ENCODE measurements around the gene CPED1. TPM values are rescaled to one million over a fixed set of nuclear protein-coding genes. Genes with fewer than 3 reads are reported as not detected.
"Not testable (repeated sequence)": the region's sequence is repeated elsewhere in the genome, so short reads cannot be mapped to it uniquely, and the experiment has no call there.

Gene CPED1
- total RNA-seq, 1 experiment from 2014 or later, result 0.44 TPM

- DNase-seq (ENCODE audit: low spot score), result no peak
- Mint-ChIP-seq H3K27me3 (ENCODE audit: low read depth) (no peaks in the 10 kb centered on the region), H3K27ac (no peak overlapping the region), H3K9me3 (no peaks in the 10 kb centered on the region; the same call in 1 of the 2 replicates), H3K4me1 (peaks cover 8% of the 10 kb centered on the region), H3K36me3 (no peaks in the 10 kb centered on the region), H3K4me3 (no peak overlapping the region)
- POLR2A ChIA-PET, result no interaction called here
- CTCF ChIA-PET, result interaction anchor here (2.8 kb wide), 1 partner anchor 23 kb away, joined by 7 read pairs; no protein-coding TSS in a partner anchor
- no peak for ATAC-seq
- TF ChIP-seq CTCF (IDR thresholded peaks at IDR 0.05), result no peak
- TF ChIP-seq CREB1 (CRISPR knock-in tag; IDR thresholded peaks at IDR 0.05), result no peak
- TF ChIP-seq ZNF219 (CRISPR knock-in tag; IDR thresholded peaks at IDR 0.05; ENCODE audit: borderline replicate concordance), result no peak
- TF ChIP-seq, protein P1, sequence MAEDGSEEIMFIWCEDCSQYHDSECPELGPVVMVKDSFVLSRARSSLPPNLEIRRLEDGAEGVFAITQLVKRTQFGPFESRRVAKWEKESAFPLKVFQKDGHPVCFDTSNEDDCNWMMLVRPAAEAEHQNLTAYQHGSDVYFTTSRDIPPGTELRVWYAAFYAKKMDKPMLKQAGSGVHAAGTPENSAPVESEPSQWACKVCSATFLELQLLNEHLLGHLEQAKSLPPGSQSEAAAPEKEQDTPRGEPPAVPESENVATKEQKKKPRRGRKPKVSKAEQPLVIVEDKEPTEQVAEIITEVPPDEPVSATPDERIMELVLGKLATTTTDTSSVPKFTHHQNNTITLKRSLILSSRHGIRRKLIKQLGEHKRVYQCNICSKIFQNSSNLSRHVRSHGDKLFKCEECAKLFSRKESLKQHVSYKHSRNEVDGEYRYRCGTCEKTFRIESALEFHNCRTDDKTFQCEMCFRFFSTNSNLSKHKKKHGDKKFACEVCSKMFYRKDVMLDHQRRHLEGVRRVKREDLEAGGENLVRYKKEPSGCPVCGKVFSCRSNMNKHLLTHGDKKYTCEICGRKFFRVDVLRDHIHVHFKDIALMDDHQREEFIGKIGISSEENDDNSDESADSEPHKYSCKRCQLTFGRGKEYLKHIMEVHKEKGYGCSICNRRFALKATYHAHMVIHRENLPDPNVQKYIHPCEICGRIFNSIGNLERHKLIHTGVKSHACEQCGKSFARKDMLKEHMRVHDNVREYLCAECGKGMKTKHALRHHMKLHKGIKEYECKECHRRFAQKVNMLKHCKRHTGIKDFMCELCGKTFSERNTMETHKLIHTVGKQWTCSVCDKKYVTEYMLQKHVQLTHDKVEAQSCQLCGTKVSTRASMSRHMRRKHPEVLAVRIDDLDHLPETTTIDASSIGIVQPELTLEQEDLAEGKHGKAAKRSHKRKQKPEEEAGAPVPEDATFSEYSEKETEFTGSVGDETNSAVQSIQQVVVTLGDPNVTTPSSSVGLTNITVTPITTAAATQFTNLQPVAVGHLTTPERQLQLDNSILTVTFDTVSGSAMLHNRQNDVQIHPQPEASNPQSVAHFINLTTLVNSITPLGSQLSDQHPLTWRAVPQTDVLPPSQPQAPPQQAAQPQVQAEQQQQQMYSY (CRISPR knock-in tag; IDR thresholded peaks at IDR 0.05), result no peak
- no peak for TF ChIP-seq FOXJ3 (CRISPR knock-in tag; IDR thresholded peaks at IDR 0.05; ENCODE audit: borderline replicate concordance)
- TF ChIP-seq MAX (CRISPR knock-in tag; IDR thresholded peaks at IDR 0.05), result no peak
- TF ChIP-seq, protein P2, sequence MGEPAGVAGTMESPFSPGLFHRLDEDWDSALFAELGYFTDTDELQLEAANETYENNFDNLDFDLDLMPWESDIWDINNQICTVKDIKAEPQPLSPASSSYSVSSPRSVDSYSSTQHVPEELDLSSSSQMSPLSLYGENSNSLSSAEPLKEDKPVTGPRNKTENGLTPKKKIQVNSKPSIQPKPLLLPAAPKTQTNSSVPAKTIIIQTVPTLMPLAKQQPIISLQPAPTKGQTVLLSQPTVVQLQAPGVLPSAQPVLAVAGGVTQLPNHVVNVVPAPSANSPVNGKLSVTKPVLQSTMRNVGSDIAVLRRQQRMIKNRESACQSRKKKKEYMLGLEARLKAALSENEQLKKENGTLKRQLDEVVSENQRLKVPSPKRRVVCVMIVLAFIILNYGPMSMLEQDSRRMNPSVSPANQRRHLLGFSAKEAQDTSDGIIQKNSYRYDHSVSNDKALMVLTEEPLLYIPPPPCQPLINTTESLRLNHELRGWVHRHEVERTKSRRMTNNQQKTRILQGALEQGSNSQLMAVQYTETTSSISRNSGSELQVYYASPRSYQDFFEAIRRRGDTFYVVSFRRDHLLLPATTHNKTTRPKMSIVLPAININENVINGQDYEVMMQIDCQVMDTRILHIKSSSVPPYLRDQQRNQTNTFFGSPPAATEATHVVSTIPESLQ (CRISPR knock-in tag; IDR thresholded peaks at IDR 0.05), result no peak
- no peak for TF ChIP-seq ELF4 (CRISPR knock-in tag; IDR thresholded peaks at IDR 0.05; ENCODE audit: low read depth)
- TF ChIP-seq, protein P3, sequence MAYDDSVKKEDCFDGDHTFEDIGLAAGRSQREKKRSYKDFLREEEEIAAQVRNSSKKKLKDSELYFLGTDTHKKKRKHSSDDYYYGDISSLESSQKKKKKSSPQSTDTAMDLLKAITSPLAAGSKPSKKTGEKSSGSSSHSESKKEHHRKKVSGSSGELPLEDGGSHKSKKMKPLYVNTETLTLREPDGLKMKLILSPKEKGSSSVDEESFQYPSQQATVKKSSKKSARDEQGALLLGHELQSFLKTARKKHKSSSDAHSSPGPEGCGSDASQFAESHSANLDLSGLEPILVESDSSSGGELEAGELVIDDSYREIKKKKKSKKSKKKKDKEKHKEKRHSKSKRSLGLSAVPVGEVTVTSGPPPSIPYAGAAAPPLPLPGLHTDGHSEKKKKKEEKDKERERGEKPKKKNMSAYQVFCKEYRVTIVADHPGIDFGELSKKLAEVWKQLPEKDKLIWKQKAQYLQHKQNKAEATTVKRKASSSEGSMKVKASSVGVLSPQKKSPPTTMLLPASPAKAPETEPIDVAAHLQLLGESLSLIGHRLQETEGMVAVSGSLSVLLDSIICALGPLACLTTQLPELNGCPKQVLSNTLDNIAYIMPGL (CRISPR knock-in tag; IDR thresholded peaks at IDR 0.05), result no peak
- TF ChIP-seq FOXK1 (CRISPR knock-in tag; IDR thresholded peaks at IDR 0.05), result no peak
- TF ChIP-seq ATF2 (CRISPR knock-in tag; IDR thresholded peaks at IDR 0.05; ENCODE audit: borderline replicate concordance, low read depth), result no peak
- TF ChIP-seq GTF2I (CRISPR knock-in tag; conservative IDR thresholded peaks at IDR 0.05), result no peak
Observed at GRCh38 chr7:121058975-121059374, 70.5 kb downstream of the CPED1 start.

DNA sequence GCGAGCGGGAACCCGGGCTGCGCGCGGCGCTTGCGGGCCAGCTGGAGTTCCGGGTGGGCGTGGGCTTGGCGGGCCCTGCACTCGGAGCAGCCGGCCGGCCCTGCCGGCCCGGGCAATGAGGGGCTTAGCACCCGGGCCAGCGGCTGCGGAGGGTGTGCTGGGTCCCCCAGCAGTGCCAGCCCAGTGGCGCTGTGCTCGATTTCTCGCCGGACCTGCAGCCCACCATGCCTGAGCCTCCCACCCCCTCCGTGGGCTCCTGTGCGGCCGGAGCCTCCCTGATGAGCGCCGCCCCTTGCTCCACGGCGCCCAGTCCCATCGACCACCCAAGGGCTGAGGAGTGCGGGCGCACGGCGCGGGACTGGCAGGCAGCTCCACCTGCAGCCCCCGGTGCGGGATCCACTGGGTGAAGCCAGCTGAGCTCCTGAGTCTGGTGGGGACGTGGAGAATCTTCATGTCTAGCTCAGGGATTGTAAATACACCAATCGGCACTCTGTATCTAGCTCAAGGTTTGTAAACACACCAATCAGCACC is 71.5 kb downstream of the CPED1 start:
- ATAC-seq; H3K36me3 Mint-ChIP-seq; DNase-seq (ENCODE audit: low spot score); H3K27me3 Mint-ChIP-seq (ENCODE audit: low read depth); H3K27ac Mint-ChIP-seq; H3K9me3 Mint-ChIP-seq; H3K4me3 Mint-ChIP-seq; POLR2A ChIA-PET: not testable (repeated sequence)
- CTCF ChIA-PET, result interaction anchor here (2.8 kb wide), 1 partner anchor 22 kb away, joined by 7 read pairs; no protein-coding TSS in a partner anchor
- H3K4me1 Mint-ChIP-seq, result peaks cover 13% of the 10 kb centered on the region

Measured in WTC11 (cell line).